ENCODE data around the gene SDCCAG8. TPM values are rescaled to one million over a fixed set of nuclear protein-coding genes. Genes with fewer than 3 reads are reported as not detected.

SDCCAG8 gene
- total RNA-seq, 1 donor from 2014 or later: 21.4 TPM

DNA sequence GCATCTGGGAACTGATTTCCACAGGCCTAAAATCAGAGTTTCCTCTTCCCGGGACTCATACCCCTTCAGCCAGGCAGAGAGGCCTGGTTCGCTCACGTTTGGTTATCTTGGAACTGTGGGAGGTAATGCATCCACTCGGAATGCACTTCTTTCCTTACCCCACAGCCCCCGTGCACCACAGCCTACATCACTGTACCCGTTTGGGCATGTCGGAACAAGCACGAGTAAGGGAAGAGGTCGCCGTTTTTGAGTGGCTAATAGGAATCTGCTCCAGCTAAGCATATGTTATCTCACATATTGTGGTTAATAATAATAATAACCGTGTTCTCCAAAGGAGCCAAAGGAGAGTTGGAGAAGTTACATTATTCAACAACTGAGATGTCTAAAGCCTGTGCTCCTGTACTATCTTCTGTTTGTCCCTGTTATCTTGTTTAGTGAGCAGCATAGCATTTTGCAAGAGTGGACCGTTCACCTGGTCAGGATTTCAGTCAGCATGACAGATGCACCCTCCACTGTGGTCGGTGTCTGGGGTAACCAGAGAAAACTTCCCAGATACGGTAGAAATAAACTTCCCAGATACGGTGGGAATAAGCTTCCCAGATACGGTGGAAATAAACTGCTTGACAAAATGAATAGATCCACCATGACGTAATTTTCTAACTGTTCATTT, 198.6 kb downstream of the SDCCAG8 start:
- H3K9me3 ChIP-seq (replicated peaks): no peaks in the 10 kb centered on the region
- no peak overlapping the region for H3K4me3 ChIP-seq
- H3K27ac ChIP-seq (replicated peaks): no peak overlapping the region
- H3K4me1 ChIP-seq: no peaks in the 10 kb centered on the region
- H3K36me3 ChIP-seq: peaks cover 6% of the 10 kb centered on the region
- DNase-seq: no peak
- TF ChIP-seq, protein P1, sequence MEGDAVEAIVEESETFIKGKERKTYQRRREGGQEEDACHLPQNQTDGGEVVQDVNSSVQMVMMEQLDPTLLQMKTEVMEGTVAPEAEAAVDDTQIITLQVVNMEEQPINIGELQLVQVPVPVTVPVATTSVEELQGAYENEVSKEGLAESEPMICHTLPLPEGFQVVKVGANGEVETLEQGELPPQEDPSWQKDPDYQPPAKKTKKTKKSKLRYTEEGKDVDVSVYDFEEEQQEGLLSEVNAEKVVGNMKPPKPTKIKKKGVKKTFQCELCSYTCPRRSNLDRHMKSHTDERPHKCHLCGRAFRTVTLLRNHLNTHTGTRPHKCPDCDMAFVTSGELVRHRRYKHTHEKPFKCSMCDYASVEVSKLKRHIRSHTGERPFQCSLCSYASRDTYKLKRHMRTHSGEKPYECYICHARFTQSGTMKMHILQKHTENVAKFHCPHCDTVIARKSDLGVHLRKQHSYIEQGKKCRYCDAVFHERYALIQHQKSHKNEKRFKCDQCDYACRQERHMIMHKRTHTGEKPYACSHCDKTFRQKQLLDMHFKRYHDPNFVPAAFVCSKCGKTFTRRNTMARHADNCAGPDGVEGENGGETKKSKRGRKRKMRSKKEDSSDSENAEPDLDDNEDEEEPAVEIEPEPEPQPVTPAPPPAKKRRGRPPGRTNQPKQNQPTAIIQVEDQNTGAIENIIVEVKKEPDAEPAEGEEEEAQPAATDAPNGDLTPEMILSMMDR (IDR thresholded peaks at IDR 0.05; ENCODE audit: borderline replicate concordance): no peak
- intact Hi-C loops (cut with micrococcal nuclease): no loop called here
- no peaks in the 10 kb centered on the region for H3K27me3 ChIP-seq (ENCODE audit: low read depth)

DNA sequence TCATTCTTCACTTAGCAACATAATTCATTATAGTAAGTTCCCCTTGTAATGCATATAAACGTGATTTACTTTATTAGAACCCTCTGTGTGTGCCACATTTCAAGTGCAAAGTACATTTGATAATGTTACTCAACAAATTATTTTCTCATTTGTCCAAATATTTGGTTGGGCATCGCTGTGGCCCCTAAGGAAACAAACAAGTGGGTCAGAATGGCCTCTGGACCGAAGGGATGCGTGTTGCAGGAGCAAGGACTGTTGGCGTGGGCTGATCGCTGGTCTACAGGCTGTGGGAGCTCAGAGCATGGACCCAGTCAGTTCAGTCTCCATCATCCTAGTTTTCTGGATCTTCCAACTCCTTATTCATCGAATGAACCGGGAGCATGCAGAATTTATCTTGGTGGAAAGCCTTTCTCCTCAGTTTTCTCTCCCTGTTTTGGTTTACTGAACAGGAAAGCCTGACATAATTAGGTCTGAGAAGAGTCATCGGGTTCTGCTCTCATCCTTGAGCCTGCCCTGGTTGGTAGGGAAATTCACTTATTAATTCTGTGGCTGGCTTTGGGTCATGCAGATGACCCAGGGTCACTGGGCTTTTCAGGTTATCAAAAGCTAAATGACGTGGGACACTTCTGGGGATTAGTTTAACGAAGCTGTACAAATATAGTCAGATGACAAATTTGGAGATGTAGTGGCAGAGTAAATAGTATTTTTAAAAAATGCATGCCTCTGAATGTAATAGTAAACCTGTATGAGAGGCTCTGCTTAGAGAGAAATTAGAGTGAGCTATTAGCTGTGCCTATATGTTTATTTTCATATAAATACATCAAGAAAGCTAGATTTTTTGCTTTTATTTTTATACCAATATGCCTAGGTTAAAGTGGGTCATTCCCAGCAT, 200.2 kb downstream of the SDCCAG8 start:
- no peak for DNase-seq
- H3K9me3 ChIP-seq (replicated peaks): no peaks in the 10 kb centered on the region
- peaks cover 6% of the 10 kb centered on the region for H3K36me3 ChIP-seq
- H3K4me1 ChIP-seq: no peaks in the 10 kb centered on the region
- intact Hi-C loops (cut with micrococcal nuclease): no loop called here
- no peak overlapping the region for H3K4me3 ChIP-seq
- no peak overlapping the region for H3K27ac ChIP-seq (replicated peaks)
- H3K27me3 ChIP-seq (ENCODE audit: low read depth): no peaks in the 10 kb centered on the region
- TF ChIP-seq, protein P1 (IDR thresholded peaks at IDR 0.05; ENCODE audit: borderline replicate concordance): no peak

DNA sequence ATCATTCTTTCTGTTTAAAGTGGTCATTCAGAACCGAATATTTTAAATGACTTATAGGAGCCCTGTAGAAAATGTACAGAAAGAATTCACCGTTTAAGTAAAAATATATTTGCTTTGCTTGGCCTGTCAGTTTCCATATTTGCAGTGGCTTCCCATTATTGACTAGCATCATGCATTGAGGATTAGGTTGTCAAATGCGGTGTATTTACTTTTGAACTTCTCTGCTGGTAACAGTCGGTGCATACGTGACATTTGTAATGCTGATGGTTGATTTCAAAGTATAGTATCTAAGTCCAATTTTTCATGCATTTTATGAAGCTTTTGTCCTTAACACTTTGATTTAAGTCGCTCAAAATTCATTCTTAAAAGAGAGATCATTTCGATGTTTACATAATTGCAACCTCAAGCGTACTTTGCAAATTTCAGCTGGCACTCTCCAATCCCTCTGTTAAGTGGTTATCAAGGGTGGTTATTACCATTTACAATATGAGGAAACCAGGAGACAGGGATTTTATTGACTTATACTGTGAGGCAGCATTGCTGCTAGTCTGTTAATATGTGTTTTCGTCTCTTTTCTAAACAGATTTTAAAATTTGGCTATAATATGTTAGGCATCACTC, 201.6 kb downstream of the SDCCAG8 start:
- Histone ChIP-seq H3K9me3 (replicated peaks) (no peaks in the 10 kb centered on the region), H3K4me3 (no peak overlapping the region), H3K27me3 (ENCODE audit: low read depth) (no peaks in the 10 kb centered on the region), H3K36me3 (peaks cover 6% of the 10 kb centered on the region), H3K4me1 (peaks cover 7% of the 10 kb centered on the region), H3K27ac (replicated peaks) (no peak overlapping the region)
- intact Hi-C loops (cut with micrococcal nuclease): no loop called here
- no peak for DNase-seq
- TF ChIP-seq, protein P1 (IDR thresholded peaks at IDR 0.05; ENCODE audit: borderline replicate concordance): no peak

DNA sequence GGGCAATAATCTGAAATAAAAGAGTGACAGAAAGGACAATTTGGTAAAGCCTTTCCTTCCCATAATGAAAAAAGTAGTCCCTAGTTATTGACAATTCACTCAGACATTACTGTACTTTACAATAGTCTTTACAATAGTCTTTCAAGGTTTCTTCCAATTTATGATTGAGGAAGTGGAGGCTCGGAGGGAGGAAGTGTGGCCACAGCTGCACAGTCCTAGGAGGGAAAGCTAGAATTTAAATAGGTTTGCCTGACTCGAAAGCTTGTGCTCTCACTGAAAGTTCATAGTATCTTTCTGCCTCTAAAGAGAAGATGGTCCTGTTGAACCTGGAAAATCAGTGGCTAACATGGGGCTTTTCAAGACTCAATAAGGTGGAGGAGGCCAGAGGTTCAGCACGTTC, 203.2 kb downstream of the SDCCAG8 start:
- Histone ChIP-seq H3K27me3 (ENCODE audit: low read depth) (no peaks in the 10 kb centered on the region), H3K27ac (replicated peaks) (no peak overlapping the region), H3K4me3 (no peak overlapping the region), H3K4me1 (peaks cover 8% of the 10 kb centered on the region), H3K9me3 (replicated peaks) (no peaks in the 10 kb centered on the region), H3K36me3 (peaks cover 6% of the 10 kb centered on the region)
- TF ChIP-seq, protein P1 (IDR thresholded peaks at IDR 0.05; ENCODE audit: borderline replicate concordance): no peak
- no peak for DNase-seq
- intact Hi-C loops (cut with micrococcal nuclease): no loop called here

DNA sequence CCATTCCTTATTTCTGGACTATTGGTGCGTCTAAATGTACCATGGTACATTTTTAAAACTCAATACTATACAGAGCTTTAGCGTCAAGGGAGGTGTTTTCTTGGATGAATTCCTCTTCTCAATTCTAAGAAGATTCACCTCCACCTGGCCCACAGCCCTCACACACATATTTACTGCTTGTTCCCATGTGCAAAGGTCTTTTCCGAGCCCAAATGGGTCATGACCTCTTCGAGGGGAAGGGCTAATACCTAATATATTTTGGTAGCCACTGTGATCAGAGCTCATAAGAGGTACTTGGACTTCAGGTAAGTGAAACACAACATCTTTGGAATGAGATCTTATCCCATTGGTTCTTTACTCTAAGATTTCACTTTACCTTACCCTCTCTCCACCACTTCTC, 205.9 kb downstream of the SDCCAG8 start:
- no peak overlapping the region for H3K4me3 ChIP-seq
- no peaks in the 10 kb centered on the region for H3K27me3 ChIP-seq (ENCODE audit: low read depth)
- no peaks in the 10 kb centered on the region for H3K9me3 ChIP-seq (replicated peaks)
- H3K36me3 ChIP-seq: no peaks in the 10 kb centered on the region
- no peak for DNase-seq
- TF ChIP-seq, protein P1 (IDR thresholded peaks at IDR 0.05; ENCODE audit: borderline replicate concordance): no peak
- no peak overlapping the region for H3K27ac ChIP-seq (replicated peaks)
- intact Hi-C loops (cut with micrococcal nuclease): no loop called here
- peaks cover 8% of the 10 kb centered on the region for H3K4me1 ChIP-seq
